Activated naive CD8-positive, alpha-beta T cell treated with anti-CD3 and anti-CD28 coated beads, Interleukin-2, amount 50 U/mL, for 24 hours (primary cell): Measurements from ENCODE around the gene ARAP1.

Source experiments
- ATAC-seq: fragments of 150-1000 bp; cut with Tn5 transposase; one replicate; pipeline ENCODE4 v1.10.0; 2021
- DNase-seq: peaks from one replicate; pipeline ENCODE4 v3.0.0; 2021
- H3K27ac Mint-ChIP-seq: one replicate; pipeline ENCODE4 v1.8.0; 2021; ENCODE audit warnings: mild to moderate bottlenecking, mixed read lengths
- H3K27me3 Mint-ChIP-seq: one replicate; pipeline ENCODE4 v1.8.0; 2021; ENCODE audit warnings: mixed read lengths
- H3K36me3 Mint-ChIP-seq: one replicate; pipeline ENCODE4 v1.8.0; 2021; ENCODE audit warnings: low read depth, mixed read lengths
- H3K4me1 Mint-ChIP-seq: one replicate; pipeline ENCODE4 v1.8.0; 2021; ENCODE audit warnings: mixed read lengths
- H3K4me3 Mint-ChIP-seq: one replicate; pipeline ENCODE4 v1.8.0; 2021; ENCODE audit warnings: mild to moderate bottlenecking, moderate library complexity, mixed read lengths
- H3K9me3 Mint-ChIP-seq: one replicate; pipeline ENCODE4 v1.8.0; 2021; ENCODE audit warnings: mixed read lengths

Gene ARAP1

GRCh38 chr11:72759468-72759985 is 7.3 kb upstream of the ARAP1 start:
- Mint-ChIP-seq H3K4me3 (no peak overlapping the region), H3K36me3 (no peaks in the 10 kb centered on the region), H3K27me3 (no peaks in the 10 kb centered on the region), H3K4me1 (peaks cover 26% of the 10 kb centered on the region), H3K9me3 (no peaks in the 10 kb centered on the region), H3K27ac (no peak overlapping the region)
- DNase-seq (no peak), ATAC-seq (no peak)

- no peak overlapping the region for H3K27ac Mint-ChIP-seq
- H3K27me3 Mint-ChIP-seq: no peaks in the 10 kb centered on the region
- no peak overlapping the region for H3K4me3 Mint-ChIP-seq
- no peaks in the 10 kb centered on the region for H3K9me3 Mint-ChIP-seq
- no peaks in the 10 kb centered on the region for H3K36me3 Mint-ChIP-seq
- ATAC-seq (no peak), DNase-seq (no peak)
- H3K4me1 Mint-ChIP-seq: peaks cover 26% of the 10 kb centered on the region
These were observed 6.6 kb upstream of the ARAP1 start for GRCh38 chr11:72758690-72759389.

GRCh38 chr11:72758304-72758689 is 6.1 kb upstream of the ARAP1 start:
- Mint-ChIP-seq H3K27ac (no peak overlapping the region), H3K4me1 (peaks cover 23% of the 10 kb centered on the region), H3K36me3 (no peaks in the 10 kb centered on the region), H3K4me3 (no peak overlapping the region), H3K27me3 (no peaks in the 10 kb centered on the region), H3K9me3 (no peaks in the 10 kb centered on the region)
- DNase-seq (no peak), ATAC-seq (no peak)

GRCh38 chr11:72755713-72756285 is 3.6 kb upstream of the ARAP1 start:
- Mint-ChIP-seq H3K27ac (no peak overlapping the region), H3K36me3 (no peaks in the 10 kb centered on the region), H3K4me1 (peaks cover 17% of the 10 kb centered on the region), H3K4me3 (no peak overlapping the region), H3K9me3 (no peaks in the 10 kb centered on the region), H3K27me3 (no peaks in the 10 kb centered on the region)
- DNase-seq (no peak), ATAC-seq (no peak)

GRCh38 chr11:72754544-72755155 is 2.4 kb upstream of the ARAP1 start:
- DNase-seq (no peak), ATAC-seq (no peak)
- Mint-ChIP-seq H3K27me3 (no peaks in the 10 kb centered on the region), H3K9me3 (no peaks in the 10 kb centered on the region), H3K36me3 (no peaks in the 10 kb centered on the region), H3K4me1 (peaks cover 26% of the 10 kb centered on the region), H3K27ac (no peak overlapping the region), H3K4me3 (no peak overlapping the region)

GRCh38 chr11:72754149-72754543 is 1.9 kb upstream of the ARAP1 start:
- no peak for DNase-seq

GRCh38 chr11:72753341-72754148 is 1.3 kb upstream of the ARAP1 start:
- H3K36me3 Mint-ChIP-seq: no peaks in the 10 kb centered on the region
- ATAC-seq: no peak
- DNase-seq: no peak
- H3K27me3 Mint-ChIP-seq: no peaks in the 10 kb centered on the region
- no peaks in the 10 kb centered on the region for H3K9me3 Mint-ChIP-seq
- peak overlapping the region; percentile 93 for H3K4me3 Mint-ChIP-seq
- H3K4me1 Mint-ChIP-seq: peaks cover 35% of the 10 kb centered on the region
- H3K27ac Mint-ChIP-seq: no peak overlapping the region

More at GRCh38 chr11:72754149-72754543, 1.9 kb upstream of the ARAP1 start:
- Mint-ChIP-seq H3K9me3 (no peaks in the 10 kb centered on the region), H3K27me3 (no peaks in the 10 kb centered on the region), H3K4me3 (no peak overlapping the region), H3K27ac (no peak overlapping the region), H3K4me1 (peaks cover 31% of the 10 kb centered on the region), H3K36me3 (no peaks in the 10 kb centered on the region)
- ATAC-seq: no peak

- DNase-seq: no peak
- ATAC-seq: no peak
- H3K27ac Mint-ChIP-seq: peak overlapping the region; percentile 46
- peak overlapping the region; percentile 93 for H3K4me3 Mint-ChIP-seq
- peaks cover 35% of the 10 kb centered on the region for H3K4me1 Mint-ChIP-seq
- no peaks in the 10 kb centered on the region for H3K36me3 Mint-ChIP-seq
- H3K27me3 Mint-ChIP-seq: no peaks in the 10 kb centered on the region
- H3K9me3 Mint-ChIP-seq: no peaks in the 10 kb centered on the region
These were observed 806 bp downstream of the ARAP1 start for GRCh38 chr11:72751116-72752087.

GRCh38 chr11:72750556-72751115 is 1.6 kb downstream of the ARAP1 start:
- peak overlapping the region; percentile 93 for H3K4me3 Mint-ChIP-seq
- peak overlapping the region; percentile 46 for H3K27ac Mint-ChIP-seq
- H3K4me1 Mint-ChIP-seq: peaks cover 35% of the 10 kb centered on the region
- ATAC-seq (no peak), DNase-seq (no peak)
- no peaks in the 10 kb centered on the region for H3K9me3 Mint-ChIP-seq
- no peaks in the 10 kb centered on the region for H3K36me3 Mint-ChIP-seq
- no peaks in the 10 kb centered on the region for H3K27me3 Mint-ChIP-seq

- ATAC-seq: no peak
- peaks cover 35% of the 10 kb centered on the region for H3K4me1 Mint-ChIP-seq
- no peak overlapping the region for H3K27ac Mint-ChIP-seq
- no peaks in the 10 kb centered on the region for H3K9me3 Mint-ChIP-seq
- H3K27me3 Mint-ChIP-seq: no peaks in the 10 kb centered on the region
- H3K36me3 Mint-ChIP-seq: no peaks in the 10 kb centered on the region
- H3K4me3 Mint-ChIP-seq: no peak overlapping the region
- no peak for DNase-seq
These were observed 2.1 kb downstream of the ARAP1 start for GRCh38 chr11:72750086-72750485.

GRCh38 chr11:72747289-72747855 is 4.8 kb downstream of the ARAP1 start:
- Mint-ChIP-seq H3K4me1 (peaks cover 45% of the 10 kb centered on the region), H3K9me3 (no peaks in the 10 kb centered on the region), H3K27ac (no peak overlapping the region), H3K27me3 (no peaks in the 10 kb centered on the region), H3K36me3 (no peaks in the 10 kb centered on the region), H3K4me3 (no peak overlapping the region)
- no peak for DNase-seq
- ATAC-seq: no peak

- ATAC-seq (no peak), DNase-seq (no peak)
- Mint-ChIP-seq H3K4me1 (peaks cover 50% of the 10 kb centered on the region), H3K27me3 (no peaks in the 10 kb centered on the region), H3K9me3 (no peaks in the 10 kb centered on the region), H3K36me3 (no peaks in the 10 kb centered on the region), H3K27ac (no peak overlapping the region), H3K4me3 (no peak overlapping the region)
These were observed 5.4 kb downstream of the ARAP1 start for GRCh38 chr11:72746821-72747220.

- no peak for ATAC-seq
- H3K27me3 Mint-ChIP-seq: no peaks in the 10 kb centered on the region
- H3K27ac Mint-ChIP-seq: no peak overlapping the region
- peaks cover 55% of the 10 kb centered on the region for H3K4me1 Mint-ChIP-seq
- no peak for DNase-seq
- no peak overlapping the region for H3K4me3 Mint-ChIP-seq
- H3K9me3 Mint-ChIP-seq: no peaks in the 10 kb centered on the region
- H3K36me3 Mint-ChIP-seq: no peaks in the 10 kb centered on the region
These were observed 6.2 kb downstream of the ARAP1 start for GRCh38 chr11:72745925-72746550.
